GM12874 (cell line): ENCODE results near the gene DLEC1.

Experiments used
- CTCF ChIP-seq: IDR thresholded peaks from 2 replicates; pipeline ENCODE4 v1.5.1; 2011; ENCODE audit warnings: low read depth, mild to moderate bottlenecking, control low read depth, low read length, moderate library complexity; ENCODE audit not compliant: insufficient read depth

Gene DLEC1

GRCh38 chr3:38085943-38086324, 46.9 kb downstream of the DLEC1 start:
- TF ChIP-seq CTCF = no peak

DNA sequence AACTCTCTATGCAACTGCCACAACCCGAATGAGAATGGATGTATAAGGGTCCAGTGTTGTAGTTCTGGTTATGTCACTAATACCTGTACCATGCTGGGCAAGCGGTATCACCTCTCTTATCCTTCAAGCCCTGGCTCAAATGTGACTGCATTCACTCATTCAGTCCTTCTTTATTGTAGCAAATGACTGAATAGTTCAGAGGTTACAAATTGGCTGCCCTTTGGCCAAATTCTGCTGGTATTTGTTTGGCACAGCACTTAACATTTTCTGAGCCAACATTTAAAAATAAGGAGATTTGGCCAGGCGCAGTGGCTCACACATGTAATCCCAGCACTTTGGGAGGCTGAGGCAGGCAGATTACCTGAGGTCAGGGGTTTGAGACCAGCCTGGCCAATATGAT, 47.5 kb downstream of the DLEC1 start:
- TF ChIP-seq CTCF = no peak

- no peak for TF ChIP-seq CTCF
These were observed 49.4 kb downstream of the DLEC1 start for GRCh38 chr3:38088126-38089078.

- TF ChIP-seq CTCF = no peak
These were observed 50.2 kb downstream of the DLEC1 start for GRCh38 chr3:38089163-38089562.

- no peak for TF ChIP-seq CTCF
These were observed 51.4 kb downstream of the DLEC1 start for GRCh38 chr3:38090453-38090852.

- TF ChIP-seq CTCF = no peak
These were observed 56.0 kb downstream of the DLEC1 start for GRCh38 chr3:38094999-38095398.

DNA sequence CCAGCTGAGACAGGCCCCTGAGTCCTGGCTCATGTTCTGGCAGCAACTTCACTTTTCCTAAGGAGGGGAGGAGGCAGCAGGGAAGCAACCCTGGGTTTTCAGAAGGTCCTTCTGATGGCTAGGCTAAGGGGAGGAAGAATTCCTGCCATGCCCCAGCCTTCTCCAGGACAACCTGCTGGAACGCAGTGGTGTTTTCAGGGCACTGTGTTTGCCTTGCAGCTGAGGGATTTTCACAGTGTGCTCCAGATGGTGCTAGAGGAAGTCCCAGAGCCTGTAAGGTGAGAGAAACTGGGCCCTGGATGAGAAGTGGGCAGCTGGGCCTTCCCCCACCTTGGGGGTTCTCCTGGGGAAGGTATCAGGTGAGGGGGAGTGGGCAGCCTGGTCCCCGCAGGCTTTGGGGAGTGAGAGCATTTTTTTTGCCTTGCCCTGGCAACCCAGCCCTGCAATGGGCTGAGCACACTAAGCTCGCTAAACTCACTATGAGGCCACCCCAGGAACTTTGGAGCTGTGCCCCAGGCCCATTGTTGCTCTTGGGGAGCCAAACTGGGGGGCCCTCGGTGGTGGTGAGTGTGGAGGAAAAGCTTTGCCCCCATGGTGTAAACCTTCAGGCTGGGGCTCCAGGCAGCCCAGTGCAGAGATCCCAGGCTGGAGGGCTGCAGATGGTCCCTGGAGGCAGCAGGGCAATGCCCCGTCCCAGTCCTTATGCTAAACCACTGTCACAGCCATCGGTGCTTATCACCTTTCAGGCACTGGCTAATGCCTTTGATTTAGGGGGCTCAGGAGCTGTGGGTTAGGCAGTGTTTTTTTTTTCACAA, 56.9 kb downstream of the DLEC1 start:
- no peak for TF ChIP-seq CTCF
